Sigmoid colon (tissue), 4 donors: ENCODE measurements around the gene FGF4.

Experiments used
- EP300 ChIP-seq, 4 donors: sonication (generic); formaldehyde crosslinking; IDR thresholded peaks; one replicate each; pipeline ENCODE4 v1.6.1; 2017; ENCODE audit warnings: antibody characterized with exemption in 4 of 4
- POLR2A ChIP-seq, 2 donors: fragments of 450-650 bp; IDR thresholded peaks; one replicate each; pipeline ENCODE4 v1.6.1; 2016; ENCODE audit warnings: antibody characterized with exemption in 2 of 2, mild to moderate bottlenecking in 2 of 2, moderate library complexity in 2 of 2
- POLR2AphosphoS5 ChIP-seq, 4 donors: sonication (generic); formaldehyde crosslinking; IDR thresholded peaks; one replicate each; pipeline ENCODE4 v1.6.1; 2017; ENCODE audit warnings: antibody characterized with exemption in 4 of 4
- TF ChIP-seq, protein P1 (sequence below), 4 experiments: fragments of 450-650 bp in 3 of 4; fragments of 200-600 bp in 1 of 4; IDR thresholded peaks; one replicate each; pipeline ENCODE4 v1.5.1; 2016 to 2019; ENCODE audit warnings: antibody characterized with exemption in 4 of 4, mild to moderate bottlenecking in 3 of 4, moderate library complexity in 2 of 4

DNA sequence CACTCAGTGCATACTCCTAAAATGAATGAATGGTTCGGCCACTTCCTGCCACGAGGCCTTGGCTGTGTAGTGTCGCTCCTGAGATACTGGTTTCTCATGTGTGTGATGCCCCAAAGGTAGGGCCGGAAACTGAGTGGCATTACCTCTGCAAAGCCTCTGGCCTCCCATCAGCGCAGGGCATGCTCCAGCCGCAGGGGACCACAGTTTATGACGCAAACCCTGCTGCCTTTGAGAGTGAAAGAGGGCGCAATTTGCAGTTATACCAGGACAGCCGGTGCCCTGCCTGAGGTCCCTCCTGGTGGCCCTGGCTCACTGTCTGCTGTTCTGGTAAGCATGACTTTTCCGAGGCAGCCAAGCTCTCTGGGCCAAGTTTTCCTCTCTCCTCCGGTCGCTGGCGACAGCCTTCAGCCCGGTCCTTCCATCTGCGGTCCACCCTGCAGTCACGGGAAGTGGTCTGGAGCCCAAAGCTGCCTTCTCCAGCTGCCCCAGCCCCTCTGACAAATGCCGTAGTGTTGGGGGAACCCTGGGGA is 46.4 kb upstream of the FGF4 start:
- TF ChIP-seq EP300 (IDR thresholded peaks at IDR 0.05) (no peak), POLR2A (IDR thresholded peaks at IDR 0.05) (no peak), POLR2AphosphoS5 (IDR thresholded peaks at IDR 0.05) (no peak)
- TF ChIP-seq, protein P1, sequence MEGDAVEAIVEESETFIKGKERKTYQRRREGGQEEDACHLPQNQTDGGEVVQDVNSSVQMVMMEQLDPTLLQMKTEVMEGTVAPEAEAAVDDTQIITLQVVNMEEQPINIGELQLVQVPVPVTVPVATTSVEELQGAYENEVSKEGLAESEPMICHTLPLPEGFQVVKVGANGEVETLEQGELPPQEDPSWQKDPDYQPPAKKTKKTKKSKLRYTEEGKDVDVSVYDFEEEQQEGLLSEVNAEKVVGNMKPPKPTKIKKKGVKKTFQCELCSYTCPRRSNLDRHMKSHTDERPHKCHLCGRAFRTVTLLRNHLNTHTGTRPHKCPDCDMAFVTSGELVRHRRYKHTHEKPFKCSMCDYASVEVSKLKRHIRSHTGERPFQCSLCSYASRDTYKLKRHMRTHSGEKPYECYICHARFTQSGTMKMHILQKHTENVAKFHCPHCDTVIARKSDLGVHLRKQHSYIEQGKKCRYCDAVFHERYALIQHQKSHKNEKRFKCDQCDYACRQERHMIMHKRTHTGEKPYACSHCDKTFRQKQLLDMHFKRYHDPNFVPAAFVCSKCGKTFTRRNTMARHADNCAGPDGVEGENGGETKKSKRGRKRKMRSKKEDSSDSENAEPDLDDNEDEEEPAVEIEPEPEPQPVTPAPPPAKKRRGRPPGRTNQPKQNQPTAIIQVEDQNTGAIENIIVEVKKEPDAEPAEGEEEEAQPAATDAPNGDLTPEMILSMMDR (IDR thresholded peaks at IDR 0.05): no peak
